Astrocyte of the hippocampus (primary cell): Measurements from ENCODE around the gene ZNF205.

Experiments used
- DNase-seq: peaks from one replicate; pipeline ENCODE4 v3.0.0; 2011; ENCODE audit warnings: low read depth, low spot score

ZNF205 gene

DNA sequence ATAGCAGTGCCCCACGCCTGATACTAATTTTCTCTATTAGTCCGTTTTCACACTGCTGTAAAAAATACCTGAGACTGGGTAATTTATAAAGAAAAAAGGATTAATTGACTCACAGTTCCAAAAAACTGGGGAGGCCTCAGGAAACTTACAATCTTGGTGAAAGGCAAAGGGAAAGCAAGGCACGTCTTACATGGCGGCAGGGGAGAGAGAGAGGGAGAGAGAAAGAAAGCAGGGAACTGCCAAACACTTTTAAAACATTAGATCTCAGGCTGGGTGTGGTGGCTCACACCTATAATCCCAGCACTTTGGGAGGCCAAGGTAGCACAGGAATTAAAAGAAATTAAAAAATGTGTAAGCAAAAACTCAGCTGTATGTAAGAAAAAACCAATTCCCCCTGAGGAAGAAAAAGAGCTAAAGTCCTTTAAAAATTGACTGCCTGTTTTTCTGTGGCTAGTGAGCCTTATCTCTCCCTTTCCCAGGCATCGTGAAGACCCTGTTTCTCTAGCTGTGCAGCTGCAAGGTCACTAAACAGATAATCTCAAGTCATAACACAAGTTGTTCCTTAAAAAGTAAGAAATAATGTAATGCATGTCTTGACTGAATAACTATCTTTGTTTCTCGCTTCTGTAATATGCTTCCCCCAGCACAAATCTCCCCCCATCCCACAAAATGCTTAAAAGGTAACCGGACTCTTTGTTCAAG is 27.3 kb upstream of the ZNF205 start:
- no peak for DNase-seq

DNA sequence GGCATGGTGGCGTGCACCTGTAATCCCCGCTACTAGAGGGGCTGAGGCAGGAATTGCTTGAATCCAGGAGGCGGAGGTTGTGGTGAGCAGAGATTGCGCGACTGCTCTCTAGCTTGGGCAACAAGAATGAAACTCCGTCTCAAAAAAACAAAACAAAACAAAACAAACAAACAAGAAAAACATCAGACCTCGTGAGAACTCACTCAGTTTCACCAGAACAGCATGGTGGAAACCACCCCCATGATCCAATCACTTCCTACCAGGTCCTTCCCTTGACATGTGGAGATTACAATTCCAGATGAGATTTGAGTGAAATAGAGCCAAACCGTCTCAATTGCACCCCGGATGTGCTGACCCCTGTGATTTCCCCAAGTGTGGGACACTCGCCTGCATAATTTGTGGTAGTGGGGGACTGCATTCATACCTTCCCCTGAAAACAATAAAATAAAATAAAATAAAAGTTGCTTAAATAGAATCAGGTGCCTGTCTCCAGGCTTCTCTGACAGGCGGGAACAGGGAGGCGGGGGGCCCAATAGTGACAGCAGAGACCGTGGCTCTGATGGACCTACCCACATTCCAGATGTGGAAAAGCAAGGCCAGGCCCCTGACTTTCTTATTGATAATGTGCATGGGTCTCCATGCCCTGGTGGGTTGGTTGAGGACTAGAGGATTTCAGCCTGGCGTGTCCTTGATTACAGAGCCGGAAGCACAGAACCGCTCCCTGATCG is 26.4 kb upstream of the ZNF205 start:
- no peak for DNase-seq

DNA sequence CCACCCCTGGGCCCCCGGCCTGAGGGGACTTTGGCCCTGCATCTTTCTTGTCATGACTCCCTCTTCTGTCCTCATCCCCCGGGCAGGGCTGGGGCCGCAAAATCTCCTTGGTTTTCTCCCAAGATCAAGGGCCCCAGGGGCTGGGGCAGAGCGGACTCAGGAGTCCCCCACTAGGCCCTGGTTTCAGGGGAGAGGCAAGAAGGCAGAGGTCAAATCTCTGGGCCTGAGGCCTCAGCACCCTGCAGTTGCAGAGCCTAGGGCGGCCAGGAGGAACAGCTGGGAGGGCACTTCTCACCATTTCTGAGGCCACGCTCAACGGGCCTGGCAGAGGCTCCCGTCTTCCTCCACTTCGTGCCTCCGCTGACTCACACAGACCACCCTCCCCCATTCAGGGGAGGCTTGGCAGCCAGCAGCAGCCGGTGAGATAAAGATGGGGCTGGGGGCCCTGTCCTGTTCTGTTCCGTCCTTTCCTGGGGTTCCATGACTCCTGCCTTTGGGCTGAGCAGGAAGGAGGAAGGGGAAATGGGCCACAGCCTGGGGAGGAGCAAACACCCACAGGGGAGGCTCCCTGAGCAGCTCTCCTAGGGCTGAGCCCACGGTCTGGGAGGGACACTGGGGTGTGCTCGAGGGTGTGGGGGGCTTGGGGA is 25.7 kb upstream of the ZNF205 start:
- DNase-seq = no peak

DNA sequence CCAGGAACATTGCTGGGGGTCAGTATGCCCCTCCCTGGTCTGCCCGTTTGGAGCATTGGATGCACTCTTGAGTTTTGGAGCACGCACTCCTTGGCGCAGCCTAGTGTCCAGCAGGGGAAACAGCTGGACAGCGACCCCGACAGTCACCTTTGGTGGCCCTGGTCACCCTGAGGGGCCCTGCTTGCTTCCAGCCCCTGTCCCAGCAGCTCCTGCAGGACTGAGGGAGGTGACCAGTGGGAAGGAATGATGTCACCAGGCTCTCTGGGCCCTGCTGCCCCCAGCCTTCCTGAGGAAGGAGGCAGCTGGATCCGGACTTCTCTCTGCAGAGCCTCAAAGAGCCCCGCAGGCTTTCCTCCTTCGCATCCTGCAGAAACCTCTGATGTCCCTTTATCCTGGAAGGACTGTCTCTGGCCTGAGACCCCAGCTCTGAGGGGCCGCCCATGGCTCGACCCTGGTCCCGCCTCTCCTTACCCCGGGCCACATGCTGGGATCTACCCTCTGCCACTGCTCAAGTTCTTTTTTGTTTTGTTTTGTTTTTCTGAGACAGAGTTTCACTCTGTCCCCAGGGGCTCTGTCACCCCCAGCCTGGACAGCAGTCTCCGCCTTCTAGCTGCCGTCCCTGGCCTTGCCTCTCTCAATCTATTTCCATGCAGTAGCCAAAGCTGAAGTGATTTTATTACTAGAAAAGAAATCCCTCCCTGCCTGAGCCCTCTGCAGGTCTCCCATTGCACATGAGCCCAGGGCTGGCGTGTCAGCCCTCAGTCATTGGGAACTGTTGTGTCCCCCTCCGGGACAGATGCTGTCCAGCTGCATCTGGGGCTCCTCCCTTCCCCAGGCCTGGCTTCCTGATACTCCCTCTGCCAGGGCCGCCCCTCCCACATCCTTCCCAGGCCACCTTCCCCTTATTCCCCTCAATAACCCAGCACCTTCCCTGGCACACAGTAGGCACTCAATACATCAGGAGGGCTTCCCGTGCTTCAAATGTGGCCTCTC is 24.8 kb upstream of the ZNF205 start:
- no peak for DNase-seq

DNA sequence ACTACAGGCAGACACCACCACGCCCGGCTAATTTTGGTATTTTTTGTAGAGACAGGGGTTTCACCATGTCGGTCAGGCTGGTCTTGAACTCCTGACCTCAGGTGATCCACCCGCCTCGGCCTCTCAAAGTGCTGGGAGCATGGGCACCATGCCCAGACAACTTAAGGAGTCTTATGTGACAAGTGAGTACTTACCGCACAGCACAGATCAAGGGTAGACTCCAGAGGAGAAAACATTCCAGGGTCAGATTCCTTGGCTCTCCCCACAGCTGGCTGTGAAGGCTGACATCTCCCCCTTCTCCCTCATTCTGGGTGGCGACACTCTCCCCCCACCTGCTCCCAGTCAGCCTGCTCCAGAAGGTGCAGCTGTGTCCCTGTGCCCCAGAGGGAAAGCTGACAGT is 23.9 kb upstream of the ZNF205 start:
- DNase-seq = no peak

DNA sequence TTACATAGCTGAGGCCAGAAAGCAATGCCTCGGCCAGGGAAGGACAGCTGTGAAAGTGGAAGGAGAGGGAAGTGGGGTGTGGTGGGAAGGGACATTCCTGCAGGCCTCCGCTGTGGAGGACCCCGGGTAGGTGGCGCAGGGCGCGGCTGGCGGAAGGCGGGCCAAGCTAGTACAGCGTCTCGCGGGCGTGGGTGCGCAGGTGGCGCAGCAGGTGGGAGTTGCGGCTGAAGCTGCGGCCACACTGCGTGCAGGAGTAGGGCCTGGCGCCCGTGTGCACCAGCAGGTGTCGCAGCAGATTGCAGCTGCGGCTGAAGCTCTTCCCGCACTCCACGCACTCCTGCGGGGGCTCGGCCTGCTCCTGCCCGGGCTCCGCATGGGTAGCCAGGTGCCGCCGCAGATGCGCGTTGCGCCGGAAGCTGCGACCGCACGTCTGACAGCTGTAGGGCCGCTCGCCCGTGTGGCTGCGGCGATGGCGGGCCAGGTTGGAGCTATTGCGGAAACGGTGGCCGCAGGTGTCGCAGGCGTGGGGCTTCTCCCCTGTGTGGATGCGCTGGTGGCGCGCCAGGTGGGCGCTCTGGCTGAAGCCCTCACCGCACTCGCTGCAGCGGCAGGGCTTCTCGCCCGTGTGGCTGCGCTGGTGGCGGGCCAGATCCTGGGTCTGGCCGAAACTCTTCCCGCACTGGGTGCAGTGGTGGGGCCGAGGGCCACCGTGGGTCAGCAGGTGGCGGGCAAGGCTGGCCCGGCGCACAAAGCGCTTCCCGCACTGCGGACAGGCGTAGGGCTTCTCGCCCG is 23.3 kb upstream of the ZNF205 start:
- DNase-seq = no peak

DNA sequence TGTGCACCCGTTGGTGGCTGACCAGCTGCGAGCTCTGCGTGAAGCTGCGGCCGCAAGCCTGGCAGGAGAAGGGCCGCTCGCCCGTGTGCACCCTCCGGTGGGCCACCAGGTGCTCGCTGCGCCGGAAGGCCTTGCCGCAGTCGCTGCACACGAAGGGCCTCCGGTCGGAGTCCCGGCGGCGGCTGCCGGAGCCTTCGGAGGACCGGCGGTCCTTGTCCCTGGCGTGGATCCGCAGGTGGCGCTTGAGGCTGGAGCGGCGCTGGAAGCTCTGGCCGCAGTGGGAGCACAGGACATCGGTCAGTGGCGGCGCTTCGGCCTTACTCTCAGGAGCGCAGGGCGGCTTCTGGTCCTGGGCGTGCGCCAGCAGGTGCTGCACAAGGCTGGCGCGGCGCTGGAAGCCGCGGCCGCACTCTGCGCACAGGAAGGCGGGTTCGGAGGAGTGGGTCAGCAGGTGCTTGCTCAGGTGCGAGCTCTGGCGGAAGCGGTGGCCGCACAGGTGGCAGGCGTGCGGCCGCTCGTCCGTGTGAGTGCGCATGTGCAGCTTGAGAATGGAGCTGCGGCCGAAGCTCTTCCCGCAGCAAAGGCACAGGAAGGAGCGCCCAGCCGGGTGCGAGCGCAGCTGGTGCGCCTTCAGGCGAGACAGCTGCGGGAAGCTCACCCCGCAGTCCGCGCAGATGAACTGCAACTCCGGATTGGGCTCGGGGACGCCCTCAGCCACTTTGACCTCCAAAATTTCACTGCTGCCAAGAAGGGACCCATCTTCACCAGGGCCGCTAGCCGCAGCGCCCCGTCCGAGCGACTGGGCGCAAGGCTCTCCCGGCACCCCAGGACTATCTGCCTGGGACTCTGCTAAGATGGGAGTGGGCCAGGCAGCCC is 22.4 kb upstream of the ZNF205 start:
- no peak for DNase-seq

DNA sequence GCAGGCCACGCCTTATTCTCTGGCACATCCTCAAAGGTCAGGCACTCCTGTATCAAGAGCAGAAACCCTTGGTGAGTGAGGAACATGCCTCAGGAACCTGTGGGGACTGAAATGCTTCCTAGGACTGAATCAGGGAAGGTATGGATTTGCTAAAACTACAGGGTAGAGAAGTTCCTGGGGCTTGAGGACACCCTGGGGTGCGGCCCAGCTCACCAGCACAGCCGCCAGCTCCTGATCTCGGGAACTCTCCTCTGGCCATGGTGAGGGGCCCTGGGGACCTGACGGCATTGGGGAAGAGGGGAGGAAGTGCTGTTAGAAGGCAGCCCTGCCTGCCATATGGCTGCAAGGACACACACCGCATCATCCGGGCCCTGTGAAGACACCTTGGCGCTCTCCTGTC is 20.8 kb upstream of the ZNF205 start:
- DNase-seq = no peak

DNA sequence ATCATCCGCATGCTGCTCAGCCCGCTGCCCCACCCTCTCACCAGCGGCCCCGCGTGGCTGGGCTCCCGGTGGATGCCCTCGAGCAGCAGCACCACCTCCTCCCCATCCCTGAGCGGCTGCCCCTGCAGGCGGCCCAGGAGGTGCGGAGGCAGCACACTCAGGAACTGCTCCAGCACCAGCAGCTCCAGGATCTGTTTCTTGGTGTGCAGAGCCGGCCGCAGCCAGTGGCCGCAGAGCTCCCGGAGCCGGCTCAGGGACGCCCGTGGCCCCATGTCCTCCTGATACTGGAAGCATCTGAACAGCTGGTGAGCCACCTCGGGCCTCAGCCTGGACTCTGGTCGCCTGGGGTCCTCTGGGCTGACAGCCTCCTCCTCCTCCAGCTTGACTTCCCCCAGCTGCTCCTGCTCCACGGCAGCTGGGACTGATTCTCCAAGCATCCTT is 19.9 kb upstream of the ZNF205 start:
- no peak for DNase-seq

DNA sequence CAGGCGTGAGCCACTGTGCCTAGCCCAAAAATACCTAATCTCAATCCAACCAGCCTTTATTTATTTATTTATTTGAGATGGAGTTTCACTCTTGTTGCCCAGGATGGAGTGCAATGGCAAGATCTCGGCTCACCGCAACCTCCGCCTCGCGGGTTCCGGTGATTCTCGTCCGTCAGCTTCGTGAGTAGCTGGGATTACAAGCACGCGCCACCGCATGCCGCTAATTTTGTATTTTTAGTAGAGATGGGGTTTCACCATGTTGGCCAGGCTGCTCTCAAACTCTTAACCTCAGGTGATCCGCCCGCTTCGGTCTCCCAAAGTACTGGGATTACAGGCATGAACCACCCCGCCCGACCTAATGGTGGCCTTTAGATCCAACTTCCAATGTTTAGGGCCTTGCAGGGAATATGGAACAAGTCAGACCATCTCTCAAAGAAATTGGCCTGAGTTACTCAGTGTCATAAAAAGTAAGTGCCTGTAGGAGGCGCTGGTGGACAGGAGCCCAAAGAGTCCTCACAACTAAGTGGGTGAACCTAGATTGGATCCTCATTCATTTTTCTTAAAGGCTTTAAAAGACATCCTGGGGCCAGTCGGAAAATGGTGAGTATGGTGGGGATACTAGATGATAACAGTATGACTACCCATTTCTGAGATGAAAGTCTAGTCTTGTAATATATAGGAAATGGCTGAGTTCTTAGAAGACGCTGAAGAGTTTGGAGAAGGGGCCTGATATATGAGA is 17.9 kb upstream of the ZNF205 start:
- DNase-seq = no peak

DNA sequence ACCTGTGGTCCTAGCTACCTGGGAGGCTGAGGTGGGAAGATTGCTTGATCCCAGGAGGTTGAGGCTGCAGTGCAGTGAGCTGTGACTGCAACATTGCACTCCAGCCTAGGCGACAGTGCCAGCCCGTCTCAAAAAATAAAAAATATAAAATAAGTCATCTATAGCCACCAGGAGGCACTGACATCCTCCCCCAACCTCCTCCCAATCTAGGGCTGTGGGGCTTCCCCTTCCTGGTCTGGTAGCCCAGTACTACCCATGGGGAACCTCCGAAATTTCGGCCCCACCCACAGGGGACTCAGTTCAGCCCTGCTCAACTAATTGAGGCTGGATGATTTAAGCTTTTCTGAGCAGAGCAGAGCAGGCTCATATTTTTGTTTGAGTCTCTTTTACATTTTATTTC is 16.5 kb upstream of the ZNF205 start:
- no peak for DNase-seq

DNA sequence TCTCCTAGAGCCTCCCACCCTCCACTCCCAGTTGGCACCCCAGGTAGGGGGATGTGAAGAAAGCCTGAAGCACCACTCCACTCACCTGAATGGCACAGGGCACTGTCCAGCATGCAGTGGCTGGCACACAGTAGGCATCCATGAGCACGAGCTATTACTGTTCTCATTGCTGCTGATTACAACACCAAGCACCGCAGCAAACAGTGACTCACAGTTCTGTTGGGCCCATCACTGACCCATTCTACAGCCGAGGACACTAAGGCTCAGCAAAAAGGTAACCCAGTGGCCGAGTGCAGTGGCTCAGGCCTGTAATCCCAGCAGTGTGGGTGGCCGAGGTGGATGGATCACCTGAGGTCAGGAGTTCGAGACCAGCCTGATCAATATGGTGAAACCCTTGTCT is 16.0 kb upstream of the ZNF205 start:
- DNase-seq = no peak

DNA sequence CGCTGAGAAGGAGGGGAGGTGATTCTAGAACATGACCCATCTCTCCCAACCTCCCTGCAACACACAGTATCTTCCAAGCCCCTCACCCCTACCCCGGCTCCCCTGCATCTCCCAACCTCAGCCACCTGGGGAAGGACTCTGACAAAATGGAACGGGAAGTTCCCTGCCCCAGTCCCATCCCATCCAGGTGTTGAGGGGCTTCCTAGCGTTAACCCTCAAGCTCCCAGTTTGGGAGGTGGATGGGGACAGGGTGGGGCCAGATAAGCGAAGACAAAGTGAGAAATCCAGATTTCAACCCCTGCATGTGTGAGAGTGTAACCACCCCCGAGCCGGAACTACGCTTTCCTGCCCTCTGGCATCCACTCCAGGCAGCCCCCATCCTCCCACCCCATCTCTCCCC is 15.1 kb upstream of the ZNF205 start:
- DNase-seq = no peak

DNA sequence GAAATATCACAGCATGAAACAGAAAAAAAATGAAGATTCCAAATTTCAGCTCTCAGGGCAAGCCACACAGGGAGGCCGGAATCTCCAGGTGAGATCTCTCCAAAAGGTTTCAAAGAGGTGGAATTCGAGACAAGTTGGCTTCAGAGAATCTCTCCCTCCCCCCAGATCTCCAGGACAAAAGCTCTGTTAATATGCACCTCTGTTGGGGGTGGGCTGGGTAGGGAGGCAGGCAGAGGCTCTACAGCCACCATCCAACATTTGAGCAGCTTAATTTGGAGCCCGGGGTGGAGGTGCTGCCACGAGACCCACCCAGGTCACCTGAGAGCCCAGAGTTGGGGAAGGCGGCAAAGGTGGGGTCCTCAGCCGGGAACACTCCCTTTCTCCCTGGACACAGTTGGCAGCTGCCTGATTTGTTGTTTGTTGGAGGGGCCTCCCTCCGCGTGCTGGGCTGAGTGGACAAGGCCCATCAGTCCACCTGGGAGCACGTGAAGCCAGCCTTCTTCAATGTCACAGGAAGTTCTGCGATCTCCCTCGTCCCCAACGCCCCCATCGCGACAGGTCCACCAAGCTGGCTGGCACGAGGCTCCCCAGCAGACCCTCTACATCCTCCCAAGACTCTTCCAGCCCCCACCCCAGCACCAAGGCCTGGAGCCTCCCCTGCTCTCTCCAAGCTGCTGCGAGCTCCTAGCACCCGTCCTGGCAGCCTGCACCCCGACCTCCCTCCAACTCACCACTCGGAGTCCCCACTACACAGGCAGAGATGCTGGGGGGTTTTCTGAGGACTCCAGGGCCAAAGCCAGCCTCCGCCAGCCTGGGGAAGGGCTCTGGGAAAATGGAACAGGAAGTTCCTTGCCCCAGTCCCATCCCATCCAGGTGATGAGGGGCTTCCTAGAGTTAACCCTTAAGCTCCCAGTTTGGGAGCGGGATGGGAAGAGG is 13.7 kb upstream of the ZNF205 start, which contains the start of gene ZSCAN10:
ZSCAN10 (minus strand) TSS at position 836 of the 936 bp plus-strand sequence. CDS start 6,357 bp downstream, outside the sequence.
- DNase-seq = no peak

DNA sequence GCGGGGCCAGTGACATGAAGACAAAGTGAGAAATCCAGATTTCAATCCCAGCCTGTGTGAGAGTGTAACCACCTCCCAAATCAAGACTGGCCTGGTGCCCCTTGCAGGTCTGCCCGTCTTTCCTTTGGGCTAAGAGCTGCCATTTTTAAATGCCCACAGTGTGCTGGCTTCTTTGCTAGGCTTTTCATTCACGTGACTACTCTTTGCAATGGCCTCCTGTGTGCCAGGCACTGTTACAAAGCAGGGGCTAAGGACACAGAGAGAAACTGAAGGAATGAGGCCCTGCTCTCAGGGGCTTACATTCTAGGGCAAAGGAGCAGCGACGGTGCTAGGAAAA is 13.0 kb upstream of the ZNF205 start:
- DNase-seq = no peak

DNA sequence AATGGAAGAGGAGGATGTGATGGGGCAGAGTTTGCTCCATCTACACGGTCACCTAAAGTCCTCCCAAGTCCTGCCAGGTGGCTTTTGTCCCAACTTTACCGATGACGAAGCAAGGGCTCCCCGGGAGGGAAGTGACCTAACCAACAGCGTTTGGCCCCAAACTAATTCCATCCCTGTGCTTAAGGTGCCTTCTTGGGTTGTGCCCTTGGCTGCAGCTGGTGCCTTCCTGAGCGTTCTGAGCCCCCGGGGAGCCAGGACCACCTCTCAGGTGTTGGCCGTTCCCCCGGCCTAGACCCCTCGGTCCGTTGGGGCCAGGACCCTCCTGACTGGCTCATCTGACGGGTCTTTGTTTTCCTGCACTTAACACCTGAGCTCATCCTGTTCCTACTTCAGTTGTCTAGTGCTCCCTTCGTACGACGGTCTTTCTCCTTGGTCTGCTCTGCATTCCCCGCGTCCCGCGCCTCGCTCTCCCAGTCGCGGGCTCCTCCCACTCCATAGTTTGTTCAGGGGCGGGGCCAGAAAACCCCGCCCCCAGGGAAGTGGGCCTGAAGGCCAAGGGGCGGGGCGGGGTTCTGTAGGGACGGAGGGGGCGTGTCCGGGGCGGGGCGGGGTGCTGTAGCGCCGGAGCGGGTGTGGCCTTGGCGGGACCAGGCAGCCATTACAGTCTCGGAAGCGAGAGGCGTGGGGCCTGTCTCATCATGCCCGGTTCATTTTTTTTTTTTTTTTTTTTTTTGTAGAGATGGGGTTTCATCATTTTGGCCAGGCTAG is 12.5 kb upstream of the ZNF205 start:
- peak; percentile 85 for DNase-seq
